Ramos (cell line): ENCODE measurements around the gene MTA2.

Source experiments
- in situ Hi-C: fragments of 300-500 bp; cut with MboI; formaldehyde crosslinking; loops from one replicate; pipeline ENCODE4 v1.14.3; 2022; ENCODE audit warnings: low sequenced_read_pairs; ENCODE audit not compliant: unreplicated experiment

The MTA2 gene

GRCh38 chr11:62614275-62614674 lies 12.6 kb upstream of the MTA2 start:
- in situ Hi-C loops, result loop anchor here (25.0 kb wide), 1 partner anchor 1623 kb away; the partner anchor contains the start of genes DNAJC4, FKBP2, NUDT22 and PPP1R14B

- in situ Hi-C loops, result loop anchor here (25.0 kb wide), 1 partner anchor 1624 kb away; the partner anchor contains the start of genes DNAJC4, FKBP2, NUDT22 and PPP1R14B
Measured at GRCh38 chr11:62613291-62613778, 11.7 kb upstream of the MTA2 start.

- in situ Hi-C loops, result loop anchor here (25.0 kb wide), 1 partner anchor 1625 kb away; the partner anchor contains the start of genes DNAJC4, FKBP2, NUDT22 and PPP1R14B
Measured at GRCh38 chr11:62612366-62613290, 11.0 kb upstream of the MTA2 start, which contains the start of the genes EML3 and ROM1. EML3 (minus strand) TSS chr11:62612775; CDS start chr11:62612457, 318 bp downstream. ROM1 (plus strand) TSS chr11:62613257; CDS start chr11:62613282, 25 bp downstream.

- in situ Hi-C loops, result loop anchor here (25.0 kb wide), 1 partner anchor 1625 kb away; the partner anchor contains the start of genes DNAJC4, FKBP2, NUDT22 and PPP1R14B
Measured at GRCh38 chr11:62611705-62612365, 10.2 kb upstream of the MTA2 start.

- in situ Hi-C loops, result loop anchor here (25.0 kb wide), 1 partner anchor 1626 kb away; the partner anchor contains the start of genes DNAJC4, FKBP2, NUDT22 and PPP1R14B
Measured at GRCh38 chr11:62610814-62611704, 9.4 kb upstream of the MTA2 start.

- in situ Hi-C loops, result loop anchor here (25.0 kb wide), 1 partner anchor 1627 kb away; the partner anchor contains the start of genes DNAJC4, FKBP2, NUDT22 and PPP1R14B
Measured at GRCh38 chr11:62610403-62610802, 8.7 kb upstream of the MTA2 start.

- in situ Hi-C loops, result loop anchor here (25.0 kb wide), 1 partner anchor 1629 kb away; the partner anchor contains the start of genes DNAJC4, FKBP2, NUDT22 and PPP1R14B
Measured at GRCh38 chr11:62608776-62609175, 7.1 kb upstream of the MTA2 start.

- in situ Hi-C loops, result loop anchor here (25.0 kb wide), 1 partner anchor 1630 kb away; the partner anchor contains the start of genes DNAJC4, FKBP2, NUDT22 and PPP1R14B
Measured at GRCh38 chr11:62607714-62608113, 6.0 kb upstream of the MTA2 start.

GRCh38 chr11:62605902-62606301 lies 4.2 kb upstream of the MTA2 start:
- in situ Hi-C loops, result loop anchor here (25.0 kb wide), 1 partner anchor 1631 kb away; the partner anchor contains the start of genes DNAJC4, FKBP2, NUDT22 and PPP1R14B

- in situ Hi-C loops, result loop anchor here (25.0 kb wide), 1 partner anchor 1632 kb away; the partner anchor contains the start of genes DNAJC4, FKBP2, NUDT22 and PPP1R14B
Measured at GRCh38 chr11:62605467-62605866, 3.8 kb upstream of the MTA2 start.

- in situ Hi-C loops, result loop anchor here (25.0 kb wide), 1 partner anchor 1633 kb away; the partner anchor contains the start of genes DNAJC4, FKBP2, NUDT22 and PPP1R14B
Measured at GRCh38 chr11:62604460-62605120, 2.9 kb upstream of the MTA2 start.

GRCh38 chr11:62603776-62604299 lies 2.2 kb upstream of the MTA2 start:
- in situ Hi-C loops, result loop anchor here (25.0 kb wide), 1 partner anchor 1633 kb away; the partner anchor contains the start of genes DNAJC4, FKBP2, NUDT22 and PPP1R14B

GRCh38 chr11:62603072-62603408 lies 1.4 kb upstream of the MTA2 start:
- in situ Hi-C loops, result loop anchor here (25.0 kb wide), 1 partner anchor 1634 kb away; the partner anchor contains the start of genes DNAJC4, FKBP2, NUDT22 and PPP1R14B

GRCh38 chr11:62602141-62603071 lies 741 bp upstream of the MTA2 start:
- in situ Hi-C loops, result loop anchor here (25.0 kb wide), 1 partner anchor 1635 kb away; the partner anchor contains the start of genes DNAJC4, FKBP2, NUDT22 and PPP1R14B

GRCh38 chr11:62601122-62601371 lies 618 bp downstream of the MTA2 start:
- in situ Hi-C loops, result loop anchor here (25.0 kb wide), 1 partner anchor 1636 kb away; the partner anchor contains the start of genes DNAJC4, FKBP2, NUDT22 and PPP1R14B

GRCh38 chr11:62600367-62601121 lies 1.1 kb downstream of the MTA2 start:
- in situ Hi-C loops, result loop anchor here (25.0 kb wide), 1 partner anchor 1637 kb away; the partner anchor contains the start of genes DNAJC4, FKBP2, NUDT22 and PPP1R14B
